ENCODE data around the gene ZBTB7B.
A peak's percentile ranks its signal among the peaks of the same experiment; 100 is the strongest.

Gene ZBTB7B

DNA sequence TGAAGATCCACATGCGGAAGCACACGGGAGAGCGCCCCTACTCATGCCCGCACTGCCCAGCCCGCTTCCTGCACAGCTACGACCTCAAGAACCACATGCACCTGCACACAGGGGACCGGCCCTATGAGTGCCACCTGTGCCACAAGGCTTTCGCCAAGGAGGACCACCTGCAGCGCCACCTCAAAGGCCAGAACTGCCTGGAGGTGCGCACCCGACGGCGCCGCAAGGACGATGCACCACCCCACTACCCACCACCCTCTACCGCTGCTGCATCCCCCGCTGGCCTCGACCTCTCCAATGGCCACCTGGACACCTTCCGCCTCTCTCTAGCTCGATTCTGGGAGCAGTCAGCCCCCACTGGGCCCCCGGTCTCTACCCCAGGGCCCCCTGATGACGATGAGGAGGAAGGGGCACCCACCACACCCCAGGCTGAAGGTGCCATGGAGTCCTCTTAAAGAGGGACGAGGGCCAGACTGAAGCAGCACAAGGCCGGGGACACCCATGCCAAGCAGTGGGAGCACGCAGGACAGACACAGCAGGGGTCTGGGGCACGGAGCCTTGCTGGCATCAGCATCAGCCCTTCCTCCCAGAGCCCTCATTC is 13.7 kb downstream of the ZBTB7B start:
- TF ChIP-seq, protein P1, sequence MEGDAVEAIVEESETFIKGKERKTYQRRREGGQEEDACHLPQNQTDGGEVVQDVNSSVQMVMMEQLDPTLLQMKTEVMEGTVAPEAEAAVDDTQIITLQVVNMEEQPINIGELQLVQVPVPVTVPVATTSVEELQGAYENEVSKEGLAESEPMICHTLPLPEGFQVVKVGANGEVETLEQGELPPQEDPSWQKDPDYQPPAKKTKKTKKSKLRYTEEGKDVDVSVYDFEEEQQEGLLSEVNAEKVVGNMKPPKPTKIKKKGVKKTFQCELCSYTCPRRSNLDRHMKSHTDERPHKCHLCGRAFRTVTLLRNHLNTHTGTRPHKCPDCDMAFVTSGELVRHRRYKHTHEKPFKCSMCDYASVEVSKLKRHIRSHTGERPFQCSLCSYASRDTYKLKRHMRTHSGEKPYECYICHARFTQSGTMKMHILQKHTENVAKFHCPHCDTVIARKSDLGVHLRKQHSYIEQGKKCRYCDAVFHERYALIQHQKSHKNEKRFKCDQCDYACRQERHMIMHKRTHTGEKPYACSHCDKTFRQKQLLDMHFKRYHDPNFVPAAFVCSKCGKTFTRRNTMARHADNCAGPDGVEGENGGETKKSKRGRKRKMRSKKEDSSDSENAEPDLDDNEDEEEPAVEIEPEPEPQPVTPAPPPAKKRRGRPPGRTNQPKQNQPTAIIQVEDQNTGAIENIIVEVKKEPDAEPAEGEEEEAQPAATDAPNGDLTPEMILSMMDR (IDR thresholded peaks at IDR 0.05; ENCODE audit: low read depth, low read length), result no peak
- DNase-seq (ENCODE audit: extremely low read depth, low read depth), result no peak

DNA sequence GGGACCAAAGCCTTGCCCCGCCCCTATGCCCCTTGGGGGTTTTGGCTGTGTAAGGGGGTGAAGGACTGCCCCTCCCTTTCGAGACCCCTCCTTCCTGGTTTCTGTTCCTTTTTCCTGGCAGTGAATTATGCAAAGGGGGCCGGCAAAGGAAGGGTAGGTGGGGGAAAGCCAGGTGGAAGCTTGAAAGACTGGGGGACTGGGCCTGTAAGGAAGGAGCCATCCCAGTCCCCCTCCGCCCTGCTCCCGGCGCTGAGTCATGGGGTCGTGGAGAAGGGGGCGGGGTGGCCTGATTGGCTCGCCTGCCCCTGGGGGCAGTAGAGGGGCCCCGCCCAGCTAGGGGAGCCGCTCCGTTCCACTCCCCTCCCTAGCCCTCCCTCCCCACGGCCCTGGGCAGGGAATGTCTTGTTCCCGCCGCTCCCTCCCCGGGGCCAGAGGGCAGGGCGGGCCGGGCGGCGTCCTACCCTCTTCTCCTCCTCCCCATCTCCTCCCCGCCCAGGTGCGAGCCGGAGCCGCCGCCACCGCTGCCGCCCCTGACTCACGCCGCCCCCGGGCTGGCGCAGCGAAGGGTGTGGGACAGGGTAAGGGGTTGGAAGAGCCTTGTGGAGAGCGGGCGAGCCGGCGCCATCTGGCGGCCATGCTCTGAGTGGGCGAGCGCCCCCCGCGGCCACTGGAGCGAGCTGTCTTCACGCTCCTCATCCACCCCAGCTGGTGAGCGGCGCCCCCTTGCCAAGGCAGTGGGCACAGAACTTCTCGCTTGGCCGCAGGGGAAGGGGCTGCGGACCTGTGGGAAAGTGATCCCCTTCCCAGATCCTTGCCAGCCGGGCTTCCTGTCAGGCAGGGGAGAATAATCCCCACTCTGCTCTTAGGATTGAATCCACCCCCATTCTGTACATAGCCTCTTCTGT is 14.7 kb downstream of the ZBTB7B start:
- TF ChIP-seq, protein P1 (IDR thresholded peaks at IDR 0.05; ENCODE audit: low read depth, low read length), result no peak; the same call in none of the 2 replicates
- DNase-seq (ENCODE audit: extremely low read depth, low read depth), result peak; percentile 68

DNA sequence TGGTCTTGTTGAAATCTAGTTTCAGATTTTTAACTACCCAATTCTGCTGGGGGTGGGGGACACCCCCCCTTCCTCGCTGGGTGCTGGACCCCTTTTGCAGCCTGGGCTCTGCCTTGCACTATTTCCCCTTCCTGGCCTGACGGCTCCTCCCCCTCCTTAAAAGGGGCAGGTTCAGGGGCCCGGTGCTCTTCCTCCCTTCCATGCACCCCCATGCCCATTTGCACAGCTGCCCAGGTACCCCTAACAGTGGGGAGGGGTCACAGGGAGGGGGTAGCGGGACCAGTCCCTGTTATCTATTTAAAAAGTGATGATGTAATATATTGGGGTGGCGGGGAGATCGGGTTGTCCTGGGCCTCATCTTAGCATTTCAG is 15.3 kb downstream of the ZBTB7B start:
- DNase-seq (ENCODE audit: extremely low read depth, low read depth), result no peak
- TF ChIP-seq, protein P1 (IDR thresholded peaks at IDR 0.05; ENCODE audit: low read depth, low read length), result no peak

DNA sequence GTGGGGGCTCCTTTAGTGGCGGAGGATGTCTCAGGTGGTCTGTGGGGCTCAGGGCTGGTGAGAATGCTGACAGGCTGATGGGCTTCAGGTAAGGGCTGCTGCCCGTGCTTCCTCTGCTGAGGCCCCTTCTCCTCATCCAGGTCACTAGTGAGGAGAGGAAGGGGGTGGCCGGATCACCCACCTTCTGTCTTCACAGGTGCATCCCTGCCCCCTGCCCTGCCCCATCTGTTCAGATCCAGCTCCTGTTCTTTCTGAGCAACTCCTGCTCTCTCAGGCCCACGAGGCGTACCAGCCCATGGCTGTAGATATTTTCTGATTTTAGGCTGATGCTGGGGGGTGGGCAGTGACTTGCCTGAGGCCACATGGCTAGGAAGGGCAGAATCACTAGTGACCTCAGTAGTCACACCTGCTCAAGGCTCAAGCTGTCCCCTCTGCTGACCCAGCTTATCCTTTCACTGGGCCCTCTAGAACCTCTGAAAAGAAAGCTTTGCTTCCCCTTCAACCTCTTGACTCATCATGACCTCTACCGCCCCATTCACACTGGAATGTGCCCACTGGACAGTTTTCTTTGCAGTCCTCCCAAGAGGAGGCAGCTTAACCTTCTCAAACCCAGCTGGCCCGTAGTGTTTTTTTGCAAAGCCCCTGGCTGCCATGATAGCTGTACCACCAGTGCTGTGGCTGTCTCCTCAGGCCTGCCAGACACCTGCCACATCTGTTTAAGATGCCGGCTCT is 16.2 kb downstream of the ZBTB7B start:
- TF ChIP-seq, protein P1 (IDR thresholded peaks at IDR 0.05; ENCODE audit: low read depth, low read length), result no peak
- no peak for DNase-seq (ENCODE audit: extremely low read depth, low read depth)

DNA sequence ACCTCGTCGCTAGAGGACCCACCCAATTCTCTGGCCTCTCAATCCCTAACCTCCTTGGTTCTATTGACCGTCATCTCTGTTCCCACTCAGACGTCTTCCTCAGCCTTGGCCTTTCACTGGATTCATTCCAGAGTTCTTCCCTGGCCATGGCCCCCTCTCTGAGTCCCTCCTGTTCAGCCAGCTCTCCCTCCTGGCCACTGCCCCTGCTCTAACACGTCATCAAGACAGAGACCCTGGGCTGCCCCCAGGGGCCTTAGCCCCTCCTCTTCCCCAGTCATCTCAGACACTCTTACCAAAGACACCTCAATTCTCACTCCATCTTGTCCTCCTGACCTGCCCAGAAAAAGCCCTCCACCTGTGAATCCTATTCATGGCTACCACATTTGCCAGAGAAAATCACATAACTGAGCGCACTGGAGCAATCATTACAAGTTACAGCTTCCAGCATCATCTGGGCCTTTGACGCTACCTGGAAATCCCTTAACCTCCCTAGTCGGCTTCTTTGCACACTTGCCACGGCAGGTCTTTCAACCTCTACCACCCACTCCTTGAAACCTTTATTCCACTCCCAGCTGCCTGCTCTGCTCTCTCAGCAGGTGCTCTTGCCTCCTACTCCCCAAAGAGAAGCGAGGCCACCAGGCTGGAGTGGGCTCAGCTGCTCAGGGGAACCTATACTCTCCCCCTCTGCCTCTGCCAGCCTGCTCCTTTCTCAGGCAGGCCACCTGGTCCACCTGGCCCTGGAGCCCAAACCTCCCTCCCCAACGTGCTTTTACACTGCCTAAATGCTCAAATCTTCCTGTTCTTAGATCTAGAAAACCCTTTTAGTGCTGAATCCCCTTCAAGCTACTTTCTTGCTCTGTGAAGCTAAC is 17.0 kb downstream of the ZBTB7B start:
- TF ChIP-seq, protein P1 (IDR thresholded peaks at IDR 0.05; ENCODE audit: low read depth, low read length), result no peak

DNA sequence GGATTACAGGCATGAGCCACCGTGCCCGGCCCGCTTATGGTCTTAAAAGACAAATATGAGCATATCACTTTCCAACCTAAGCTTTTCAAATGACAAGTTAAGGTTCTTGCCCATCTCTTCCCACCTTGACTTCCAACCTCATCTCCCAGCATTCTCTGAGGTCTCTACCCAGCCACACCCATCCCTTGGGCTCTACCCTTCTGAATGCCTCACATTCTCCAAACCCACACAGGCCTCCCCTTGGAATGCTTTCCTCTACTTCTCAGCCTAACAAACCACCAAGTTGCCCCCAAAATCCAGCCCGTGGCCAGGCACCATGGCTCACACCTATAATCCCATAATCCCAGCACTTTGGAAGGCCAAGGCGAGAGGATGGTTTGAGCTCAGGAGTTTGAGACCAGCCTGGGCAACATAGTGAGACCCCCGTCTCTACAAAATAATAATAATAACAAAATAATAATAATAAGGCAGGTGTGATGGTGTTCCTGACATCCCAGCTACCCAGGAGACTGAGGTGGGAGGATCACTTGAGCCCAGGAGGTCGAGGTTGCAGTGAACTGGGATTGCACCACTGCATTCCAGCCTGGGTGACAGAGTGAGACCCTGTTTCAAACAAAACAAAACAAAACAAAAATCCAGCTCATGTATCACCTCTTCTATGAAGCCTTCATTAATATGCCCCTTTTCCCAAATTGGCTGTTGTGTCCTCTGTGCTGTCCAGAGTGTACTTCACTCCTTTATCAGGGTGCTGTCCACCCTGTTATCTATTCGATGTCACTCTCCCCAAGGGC is 19.7 kb downstream of the ZBTB7B start:
- TF ChIP-seq, protein P1 (IDR thresholded peaks at IDR 0.05; ENCODE audit: low read depth, low read length), result no peak

More for the DNA sequence above, 17.0 kb downstream of the ZBTB7B start:
- no peak for DNase-seq (ENCODE audit: extremely low read depth, low read depth)

More for the DNA sequence above, 19.7 kb downstream of the ZBTB7B start:
- DNase-seq (ENCODE audit: extremely low read depth, low read depth), result no peak
